Psoas muscle (tissue), 8 donors: Measurements from ENCODE around the gene NR2F2. TPM values are rescaled to one million over a fixed set of nuclear protein-coding genes. Genes with fewer than 3 reads are reported as not detected.

Source experiments
- ATAC-seq, 4 donors: fragments of 200-7000 bp; cut with Tn5 transposase; one replicate each; pipeline ENCODE4 v1.9.1; 2020; ENCODE audit warnings: moderate library complexity in 3 of 4, mild to moderate bottlenecking in 2 of 4
- DNase-seq, 2 donors: peaks; one replicate each; pipeline ENCODE4 v3.0.0-alpha.2; 2020
- H3K27ac ChIP-seq: fragments of 200-600 bp; one replicate; pipeline ENCODE4 v1.8.0; 2022
- H3K27me3 ChIP-seq, 3 donors: fragments of 200-600 bp in 1 of 3; one replicate each; pipeline versions ENCODE4 v1.6.1 to v1.8.0; 2013 to 2022; ENCODE audit warnings: low read length in 2 of 3, mild to moderate bottlenecking in 2 of 3, moderate library complexity in 1 of 3; ENCODE audit not compliant: insufficient read depth in 3 of 3
- H3K36me3 ChIP-seq, 2 donors: fragments of 200-600 bp in 1 of 2; one replicate each; pipeline versions ENCODE4 v1.6.1 to v1.8.0; 2013 to 2022; ENCODE audit warnings: low read depth in 1 of 2, mild to moderate bottlenecking in 1 of 2, moderate library complexity in 1 of 2; ENCODE audit not compliant: insufficient read depth in 1 of 2
- H3K4me1 ChIP-seq: fragments of 200-600 bp; one replicate; pipeline ENCODE4 v1.8.0; 2022
- H3K4me3 ChIP-seq: fragments of 200-600 bp; one replicate; pipeline ENCODE4 v1.8.0; 2022; ENCODE audit warnings: mild to moderate bottlenecking
- H3K9me3 ChIP-seq: fragments of 200-600 bp; one replicate; pipeline ENCODE4 v1.8.0; 2022
- CTCF ChIP-seq: fragments of 200-600 bp; IDR thresholded peaks from one replicate; pipeline ENCODE4 v1.8.0; 2022; ENCODE audit warnings: antibody characterized with exemption
- WGBS, 3 donors: extraction: QIAGEN DNeasy Blood & Tissue Kit; methylation state at CpG; one replicate each; pipeline versions ENCODE4 v1.1.6 to v1.1.7; 2013; 5-methylcytosine and 5-hydroxymethylcytosine counted together
- intact Hi-C, 2 donors: fragments of 100-400 bp; cut with DNase I; formaldehyde crosslinking; loops; one replicate each; pipeline versions ENCODE4 v1.11.0 to v1.14.2; 2022
- polyA plus RNA-seq, 3 donors: library from polyadenylated mRNA; stranded (reverse); fragments of 200-250 nt; gene quantifications; one replicate each; pipeline ENCODE4 v1.2.3, GENCODE V29; 2013
- total RNA-seq, 4 donors: library from RNA; stranded (reverse); fragmentation: NEBNext Ultra II Directional in 2 of 4; extraction: Animal tissue kit (Norgen Biotek cat#: 25700) in 2 of 4; gene quantifications; one replicate each; pipeline versions ENCODE4 v1.2.1 to v1.2.4, GENCODE V29; 2021 to 2023
- donor health status: healthy with polysubstance abuse.
- donor health status: DM: no; HTN: no; CAD: no; lungs with moderate emphysema.
- donor health status: Bipolar disorder and iron deficiency.
- donor health status: healthy.
- donor health status: DM: yes; HTN: yes; CAD: no.
- donor health status: DM: no; HTN: no; CAD: no.
- donor health status: DM: no; HTN: no; CAD: no.
- donor health status: DM: yes; HTN: yes; CAD: no.

The NR2F2 gene
- total and polyA plus RNA-seq, 7 donors, result 10.3 to 20.1 (median 14.7) TPM

GRCh38 chr15:96362755-96363651, 32.5 kb downstream of the NR2F2 start:
- intact Hi-C loops, result loop anchor here in 1 of 2 donors (5.0 kb wide), 1 partner anchor 49 kb away; no protein-coding TSS in a partner anchor
- WGBS, 3 donors, result 41 to 45% (median 45%) methylated on average over 36 to 37 of the region's 37 CpGs
- peaks cover 4 to 84% (median 57%) of the 10 kb centered on the region in 3 donors for H3K27me3 ChIP-seq
- ATAC-seq (no peak), DNase-seq (no peak)
- no peak overlapping the region for H3K4me3 ChIP-seq
- no peak overlapping the region for H3K27ac ChIP-seq
- TF ChIP-seq CTCF, result no peak
- no peaks in the 10 kb centered on the region for H3K36me3 ChIP-seq
- no peaks in the 10 kb centered on the region for H3K4me1 ChIP-seq
- no peaks in the 10 kb centered on the region for H3K9me3 ChIP-seq

GRCh38 chr15:96363707-96364106, 33.2 kb downstream of the NR2F2 start:
- intact Hi-C loops, result loop anchor here in 1 of 2 donors (5.0 kb wide), 1 partner anchor 49 kb away; no protein-coding TSS in a partner anchor
- Histone ChIP-seq H3K36me3 (no peaks in the 10 kb centered on the region), H3K27ac (no peak overlapping the region), H3K4me3 (no peak overlapping the region), H3K27me3 (peaks cover 4 to 84% (median 61%) of the 10 kb centered on the region in 3 donors), H3K4me1 (no peaks in the 10 kb centered on the region), H3K9me3 (no peaks in the 10 kb centered on the region)
- no peak for ATAC-seq
- no peak for TF ChIP-seq CTCF
- WGBS, 3 donors, result 52 to 68% (median 65%) methylated on average over 9 of the region's 9 CpGs
- no peak for DNase-seq

- Histone ChIP-seq H3K4me1 (no peaks in the 10 kb centered on the region), H3K9me3 (no peaks in the 10 kb centered on the region), H3K36me3 (no peaks in the 10 kb centered on the region), H3K4me3 (no peak overlapping the region), H3K27ac (no peak overlapping the region), H3K27me3 (peaks cover 0 to 81% (median 53%) of the 10 kb centered on the region in 3 donors)
- DNase-seq (no peak), ATAC-seq (no peak)
- intact Hi-C loops, result no loop called here
- no peak for TF ChIP-seq CTCF
- WGBS, 3 donors, result 23 to 34% (median 33%) methylated on average over 42 of the region's 42 CpGs
Measured at GRCh38 chr15:96365781-96366525, 35.5 kb downstream of the NR2F2 start.

GRCh38 chr15:96366526-96366877, 36.0 kb downstream of the NR2F2 start:
- intact Hi-C loops, result no loop called here
- no peak for ATAC-seq
- TF ChIP-seq CTCF, result no peak
- WGBS, 3 donors, result 19 to 26% (median 21%) methylated on average over 22 of the region's 22 CpGs
- no peak overlapping the region for H3K4me3 ChIP-seq
- no peaks in the 10 kb centered on the region for H3K36me3 ChIP-seq
- no peaks in the 10 kb centered on the region for H3K9me3 ChIP-seq
- DNase-seq, result no peak
- peaks cover 0 to 75% (median 48%) of the 10 kb centered on the region in 3 donors for H3K27me3 ChIP-seq
- no peak overlapping the region for H3K27ac ChIP-seq
- no peaks in the 10 kb centered on the region for H3K4me1 ChIP-seq
